ENCODE measurements around the gene WNK4.
"Not testable (repeated sequence)": the region's sequence is repeated elsewhere in the genome, so short reads cannot be mapped to it uniquely, and the experiment has no call there.

The WNK4 gene

DNA sequence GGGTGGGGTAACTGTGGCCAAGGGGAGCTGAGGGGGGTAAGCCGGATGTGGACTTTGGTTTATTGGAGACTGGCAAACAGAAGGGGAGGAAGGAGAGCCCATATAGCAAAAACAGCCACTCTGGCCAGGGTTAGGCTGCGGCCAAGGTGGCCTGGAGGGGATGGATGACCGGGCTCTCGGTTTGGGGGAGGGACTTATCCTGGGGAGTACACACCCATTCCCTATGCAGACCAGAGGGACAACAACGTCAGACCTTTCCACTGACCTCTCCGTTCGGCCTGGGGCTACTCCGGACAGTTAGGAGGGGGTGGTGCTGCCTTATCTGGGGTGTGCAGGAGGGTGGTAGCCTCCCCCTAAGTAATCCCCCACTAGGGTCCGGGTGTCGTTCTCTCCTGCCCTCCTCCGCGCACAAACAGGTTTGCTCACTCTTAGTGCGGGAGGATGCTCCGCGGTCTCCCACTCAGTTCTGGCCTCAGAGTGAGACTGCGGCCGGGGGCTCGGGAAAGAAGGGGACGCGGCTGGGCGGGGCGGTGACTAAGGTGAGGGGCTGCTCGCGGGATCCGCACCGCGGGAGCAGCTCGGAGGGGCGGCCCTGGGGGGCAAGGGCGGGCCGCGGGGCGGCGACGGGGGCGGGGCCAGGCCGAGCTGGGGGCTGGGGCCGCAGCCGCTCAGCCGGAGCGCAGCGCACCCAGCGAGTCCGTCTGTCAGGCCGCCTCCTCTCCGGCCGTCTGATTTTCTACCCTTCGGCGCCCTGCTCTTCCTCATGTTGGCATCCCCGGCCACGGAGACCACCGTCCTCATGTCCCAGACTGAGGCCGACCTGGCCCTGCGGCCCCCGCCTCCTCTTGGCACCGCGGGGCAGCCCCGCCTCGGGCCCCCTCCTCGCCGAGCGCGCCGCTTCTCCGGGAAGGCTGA, at the start of gene WNK4:
Gene WNK4, plus strand, starts transcription at position 675 of the 915 bp plus-strand sequence. Its CDS starts 89 bp downstream, at position 764.
- no peak for DNase-seq

GRCh38 chr17:42740699-42741098, 39.7 kb upstream of the WNK4 start:
- no peak for DNase-seq

- not testable (repeated sequence) for DNase-seq
Measured at GRCh38 chr17:42742916-42743315, 37.5 kb upstream of the WNK4 start.

- no peak for DNase-seq
Measured at GRCh38 chr17:42743595-42744282, 36.7 kb upstream of the WNK4 start.

GRCh38 chr17:42744283-42744805, 36.1 kb upstream of the WNK4 start:
- DNase-seq: no peak

GRCh38 chr17:42744806-42745617, 35.4 kb upstream of the WNK4 start, which contains the start of gene EZH1:
Gene EZH1, minus strand, starts transcription at chr17:42745040. Its CDS starts 16,099 bp downstream, at chr17:42728941.
- peak; percentile 57 for DNase-seq

DNA sequence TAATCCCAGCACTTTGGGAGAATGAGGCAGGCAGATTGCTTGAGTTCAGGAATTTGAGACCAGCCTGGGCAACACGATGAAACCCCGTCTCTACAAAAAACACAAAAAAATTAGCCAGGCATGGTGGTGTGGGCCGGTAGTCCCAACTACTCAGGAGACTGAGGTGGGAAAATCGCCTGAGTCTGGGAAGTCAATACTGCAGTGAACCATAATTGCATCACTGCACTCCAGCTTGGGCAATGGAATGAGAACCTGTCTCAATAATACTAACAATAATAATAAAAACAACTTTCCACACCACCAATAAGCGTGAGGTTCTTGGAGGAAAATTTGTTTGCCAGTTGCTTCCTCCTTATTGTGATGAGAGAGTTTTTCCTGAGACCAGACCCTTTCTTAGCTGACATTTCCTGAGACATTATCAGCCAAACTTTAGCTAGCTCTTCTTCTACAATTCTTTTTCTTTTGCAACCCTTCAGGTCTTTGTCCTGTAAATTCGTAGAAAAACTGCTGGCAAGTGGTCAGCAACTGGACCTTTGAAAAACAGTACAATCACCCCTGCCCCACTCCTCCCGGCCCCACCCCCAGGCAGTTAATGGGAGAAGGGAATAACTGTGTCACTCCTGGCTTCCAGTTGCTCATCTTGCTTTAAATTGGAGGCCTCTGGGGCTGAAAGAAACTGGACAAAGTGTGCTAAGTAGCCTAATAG, 32.1 kb upstream of the WNK4 start:
- no peak for DNase-seq

- no peak for DNase-seq
Measured at GRCh38 chr17:42748908-42749798, 31.3 kb upstream of the WNK4 start.

DNA sequence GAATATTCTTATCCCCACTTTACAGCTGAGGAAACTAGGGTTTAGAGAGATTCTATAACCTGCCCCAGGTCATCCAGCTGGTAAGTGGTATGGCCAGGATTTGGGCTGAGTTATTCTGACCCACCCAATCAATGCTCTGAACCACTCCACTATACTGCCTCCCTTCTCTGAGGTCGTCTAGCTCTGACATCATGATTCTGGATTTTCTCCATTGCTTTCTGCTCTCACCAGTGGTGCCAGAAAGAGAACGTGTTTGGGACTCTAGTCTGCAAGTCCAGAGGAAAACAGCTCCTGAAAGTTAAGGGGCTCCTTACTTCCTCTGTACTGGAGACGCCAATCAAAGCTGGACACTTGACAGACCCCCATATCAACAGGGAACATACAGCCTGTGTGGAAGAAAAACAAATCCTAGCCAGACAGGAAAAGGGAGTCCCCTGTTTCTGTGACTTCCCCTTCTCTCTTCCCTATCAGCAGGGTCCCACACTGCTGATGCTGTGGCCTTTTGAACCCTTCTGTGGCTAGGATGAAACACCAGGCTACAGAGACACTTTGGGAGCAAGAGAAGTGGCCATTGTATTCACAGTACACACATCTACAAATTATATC, 29.6 kb upstream of the WNK4 start:
- DNase-seq: no peak

- no peak for DNase-seq
Measured at GRCh38 chr17:42751628-42752027, 28.8 kb upstream of the WNK4 start.

GRCh38 chr17:42754782-42755181, 25.6 kb upstream of the WNK4 start:
- DNase-seq: no peak

DNA sequence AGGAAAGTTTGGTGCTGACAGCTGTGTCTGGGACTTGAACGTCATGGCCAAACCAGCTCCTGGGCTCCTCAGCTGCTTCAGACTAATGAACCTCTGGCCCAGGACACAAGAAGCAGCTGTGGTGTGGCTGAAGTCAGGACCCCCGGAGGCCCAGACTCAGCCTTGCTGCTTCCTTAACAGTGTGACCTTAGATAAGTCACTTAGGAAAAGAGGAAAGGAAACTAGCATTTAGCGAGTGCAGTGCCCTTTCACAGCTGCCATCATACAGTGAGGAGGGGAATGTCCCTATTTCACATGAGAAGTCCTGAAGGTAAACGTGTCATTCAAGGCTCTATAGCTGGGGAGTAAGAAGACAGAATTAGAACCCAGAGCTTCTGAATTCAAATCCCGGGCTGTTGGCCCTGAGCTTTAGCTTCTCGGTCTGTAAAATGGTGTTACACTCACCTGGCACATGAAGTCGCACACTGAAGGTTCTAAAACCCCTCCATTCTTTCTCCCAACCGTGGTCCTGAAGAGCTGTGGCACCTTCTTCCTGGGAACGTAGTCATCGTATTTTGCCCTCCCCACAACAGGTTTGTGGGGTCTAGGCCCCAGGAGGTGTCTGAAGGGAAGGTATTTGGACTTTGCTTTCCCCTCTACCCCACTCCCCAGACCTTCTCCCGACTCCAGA, 20.3 kb upstream of the WNK4 start:
- DNase-seq: no peak

DNA sequence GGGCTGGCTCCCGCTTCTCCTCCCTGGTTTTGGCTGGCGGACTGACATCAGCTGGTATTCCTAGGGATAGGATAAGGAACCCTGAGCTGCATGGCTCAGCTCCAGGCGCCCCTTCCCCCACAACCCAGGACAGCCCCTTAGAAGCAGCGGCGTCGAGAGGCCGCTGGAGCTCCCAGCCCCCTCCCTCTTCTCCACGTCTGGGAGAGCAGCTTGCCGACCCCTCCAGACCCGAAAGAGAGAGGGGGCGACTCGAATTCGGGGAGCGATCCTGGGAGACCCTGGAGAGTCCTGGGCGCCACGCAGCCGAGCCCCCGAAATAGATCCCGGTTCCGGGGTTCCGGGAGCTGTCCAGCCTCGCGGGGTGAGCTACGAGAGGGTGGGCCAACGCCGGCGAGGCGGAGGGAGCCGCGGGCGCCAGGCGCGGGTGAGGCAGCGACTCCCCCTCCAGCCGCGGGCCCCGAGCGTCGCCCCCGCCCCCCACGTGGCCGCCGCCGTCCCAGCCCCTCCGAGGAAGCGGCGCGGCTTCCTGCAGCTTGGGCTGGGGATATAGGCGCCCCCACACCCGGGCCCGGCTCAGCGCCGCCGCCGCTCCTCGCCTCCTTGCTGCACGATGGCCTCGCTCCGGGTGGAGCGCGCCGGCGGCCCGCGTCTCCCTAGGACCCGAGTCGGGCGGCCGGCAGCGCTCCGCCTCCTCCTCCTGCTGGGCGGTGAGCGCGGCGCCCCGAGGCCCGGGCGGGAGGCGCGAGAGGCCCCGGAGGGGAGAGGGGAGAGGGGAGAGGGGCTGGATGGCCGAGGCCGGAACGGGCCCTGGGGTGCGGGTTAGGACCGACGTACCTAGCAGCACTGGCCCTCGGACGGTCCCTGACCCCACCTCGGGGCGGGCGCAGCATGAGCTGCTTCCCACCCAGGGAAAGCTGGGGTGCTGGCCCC, 19.5 kb upstream of the WNK4 start, which contains the start of gene RAMP2:
Gene RAMP2, plus strand, starts transcription at position 576 of the 930 bp plus-strand sequence. Its CDS starts 35 bp downstream, at position 611.
- no peak for DNase-seq

DNA sequence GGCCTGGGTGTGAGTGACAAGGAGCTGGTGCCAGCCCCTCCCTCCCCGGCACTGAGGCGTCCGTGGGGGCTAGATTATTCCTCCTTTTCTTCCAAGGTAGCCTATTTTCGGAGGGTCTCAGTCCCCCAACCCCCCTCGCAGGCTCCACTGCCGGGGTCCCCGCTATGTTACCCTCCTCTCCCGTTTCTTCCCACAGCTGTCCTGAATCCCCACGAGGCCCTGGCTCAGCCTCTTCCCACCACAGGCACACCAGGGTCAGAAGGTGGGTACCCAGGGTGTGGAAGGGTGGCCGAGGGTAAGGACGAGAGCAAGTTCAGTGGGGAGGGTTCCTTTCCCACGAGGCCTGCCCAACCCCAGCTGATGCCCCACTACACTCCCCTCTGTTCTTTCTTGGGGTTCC, 18.8 kb upstream of the WNK4 start:
- no peak for DNase-seq

DNA sequence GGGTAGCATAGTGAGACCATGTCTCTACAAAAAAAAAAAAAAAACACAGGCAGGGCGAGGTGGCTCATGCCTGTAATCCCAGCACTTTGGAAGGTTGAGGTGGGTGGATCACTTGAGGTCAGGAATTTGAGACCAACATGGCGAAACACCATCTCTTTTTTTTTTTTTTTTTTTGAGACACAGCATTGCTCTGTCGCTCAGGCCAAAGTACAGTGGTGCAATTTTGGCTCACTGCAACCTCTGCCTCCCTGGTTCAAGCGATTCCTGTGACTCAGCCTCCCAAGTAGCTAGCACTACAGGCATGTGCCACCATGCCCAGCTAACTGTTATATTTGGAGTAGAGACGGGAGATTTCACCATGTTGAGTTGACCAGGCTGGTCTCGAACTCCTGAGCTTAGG, 14.3 kb upstream of the WNK4 start:
- no peak for DNase-seq

DNA sequence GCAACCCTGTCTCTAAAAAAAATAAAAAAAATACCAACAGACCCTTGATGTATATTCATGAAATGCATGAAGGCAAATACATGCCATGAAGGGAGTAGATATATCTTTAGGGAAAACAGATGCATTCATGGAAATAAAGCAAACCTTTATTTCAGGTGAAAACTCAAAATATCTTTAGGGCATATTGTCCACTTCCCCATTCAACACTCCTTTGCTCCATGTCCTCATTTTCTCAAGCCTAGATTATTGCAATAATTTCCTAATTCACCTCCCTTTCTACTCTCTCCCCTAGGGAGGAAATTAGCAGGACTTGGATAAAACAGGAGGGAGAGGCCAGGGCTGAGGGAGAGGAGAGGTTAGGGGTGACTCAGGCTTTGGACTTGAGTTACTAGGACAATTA, 12.9 kb upstream of the WNK4 start:
- no peak for DNase-seq

DNA sequence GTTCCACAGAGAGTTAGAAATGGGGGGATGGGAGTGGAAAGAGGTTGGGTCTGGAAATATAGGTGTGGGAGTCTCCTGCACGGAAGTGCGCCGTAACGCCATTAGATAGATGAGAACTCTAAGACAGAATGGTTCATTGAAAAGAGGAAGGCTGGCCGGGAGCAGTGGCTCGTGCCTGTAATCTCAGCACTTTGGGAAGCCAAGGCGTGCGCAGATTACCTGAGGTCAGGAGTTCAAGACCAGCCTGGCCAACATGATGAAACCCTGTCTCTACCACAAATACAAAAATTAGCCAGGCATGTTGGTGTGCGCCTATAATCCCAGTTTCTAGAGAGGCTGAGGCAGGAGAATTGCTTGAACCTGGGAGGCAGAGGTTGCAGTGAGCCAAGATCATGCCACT, 12.4 kb upstream of the WNK4 start:
- DNase-seq: not testable (repeated sequence)

DNA sequence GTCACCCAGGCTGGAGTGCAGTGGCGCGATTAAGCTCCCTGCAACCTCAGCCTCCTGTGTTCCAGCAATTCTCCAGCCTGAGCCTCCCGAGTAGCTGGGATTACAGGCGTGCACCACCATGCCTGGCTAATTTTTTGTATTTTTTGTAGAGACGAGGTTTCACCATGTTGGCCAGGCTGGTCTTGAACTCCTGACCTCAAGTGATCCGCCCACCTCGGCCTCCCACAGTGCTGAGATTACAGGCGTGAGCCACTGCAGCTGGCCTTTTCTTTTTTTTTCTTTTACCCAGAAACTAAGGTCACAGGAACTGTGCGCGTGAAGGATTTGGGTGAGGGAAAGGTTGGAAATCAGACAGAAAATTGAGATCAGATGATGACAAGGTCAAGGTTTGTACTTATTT, 10.4 kb upstream of the WNK4 start:
- DNase-seq: not testable (repeated sequence)

DNA sequence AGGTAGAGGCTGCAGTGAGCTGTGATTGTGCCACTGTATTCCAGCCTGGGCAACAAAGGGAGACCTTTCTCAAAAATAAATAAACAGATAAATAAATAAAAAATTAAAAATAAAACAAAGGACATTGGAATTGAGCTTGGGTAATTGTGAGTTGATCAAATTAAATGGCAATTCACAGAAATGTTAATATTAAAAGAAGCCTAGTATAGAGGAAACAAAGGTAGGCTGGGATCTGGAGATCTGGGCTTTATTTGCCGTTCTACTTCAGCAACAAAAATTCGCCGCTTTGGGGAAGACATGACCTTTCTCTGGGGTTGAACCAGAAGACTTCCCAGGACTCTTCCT, 7.5 kb upstream of the WNK4 start:
- no peak for DNase-seq

All from KG1 (cell line).